Endothelial cell of umbilical vein (primary cell): Measurements from ENCODE around the gene LRRC27.

Source experiments
- EZH2 ChIP-seq: IDR thresholded peaks from 2 replicates; pipeline ENCODE4 v1.6.1; 2012; ENCODE audit warnings: borderline replicate concordance, low read depth, mild to moderate bottlenecking, moderate library complexity, low read length, inconsistent platforms; ENCODE audit not compliant: severe bottlenecking
- FOS ChIP-seq: IDR thresholded peaks from 2 replicates; pipeline ENCODE4 v1.6.1; 2011; ENCODE audit warnings: mild to moderate bottlenecking, low read length, moderate library complexity, borderline replicate concordance; ENCODE audit not compliant: insufficient read depth
- JUN ChIP-seq: IDR thresholded peaks from 2 replicates; pipeline ENCODE4 v1.6.1; 2011; ENCODE audit warnings: borderline replicate concordance, low read depth; ENCODE audit not compliant: insufficient read length, insufficient read depth
- POLR2A ChIP-seq: IDR thresholded peaks from 2 replicates; pipeline ENCODE4 v1.6.1; 2012; ENCODE audit warnings: low read depth, mild to moderate bottlenecking, control low read depth, low read length
- POLR2AphosphoS5 ChIP-seq: IDR thresholded peaks from 2 replicates; pipeline ENCODE4 v1.6.1; 2012; ENCODE audit warnings: low read depth, mild to moderate bottlenecking, control low read depth, low read length, moderate library complexity; ENCODE audit not compliant: insufficient read depth
- TF ChIP-seq, protein P1 (sequence below), 2 donors: IDR thresholded peaks; 1 replicate in 1 of 2; 2 replicates in 1 of 2; pipeline ENCODE4 v1.5.1; 2011; ENCODE audit warnings: low read length in 2 of 2, mild to moderate bottlenecking in 2 of 2, moderate library complexity in 2 of 2, control low read depth in 1 of 2, inconsistent platforms in 1 of 2, low read depth in 1 of 2; ENCODE audit not compliant: insufficient read depth in 1 of 2; ENCODE audit errors: extremely low read depth in 1 of 2
- TF ChIP-seq, protein P2 (sequence below): IDR thresholded peaks from 2 replicates; pipeline ENCODE4 v1.6.1; 2011; ENCODE audit not compliant: insufficient read depth, insufficient read length

GRCh38 chr10:132366499-132366898 lies 34.5 kb downstream of the LRRC27 start:
- TF ChIP-seq, protein P1, sequence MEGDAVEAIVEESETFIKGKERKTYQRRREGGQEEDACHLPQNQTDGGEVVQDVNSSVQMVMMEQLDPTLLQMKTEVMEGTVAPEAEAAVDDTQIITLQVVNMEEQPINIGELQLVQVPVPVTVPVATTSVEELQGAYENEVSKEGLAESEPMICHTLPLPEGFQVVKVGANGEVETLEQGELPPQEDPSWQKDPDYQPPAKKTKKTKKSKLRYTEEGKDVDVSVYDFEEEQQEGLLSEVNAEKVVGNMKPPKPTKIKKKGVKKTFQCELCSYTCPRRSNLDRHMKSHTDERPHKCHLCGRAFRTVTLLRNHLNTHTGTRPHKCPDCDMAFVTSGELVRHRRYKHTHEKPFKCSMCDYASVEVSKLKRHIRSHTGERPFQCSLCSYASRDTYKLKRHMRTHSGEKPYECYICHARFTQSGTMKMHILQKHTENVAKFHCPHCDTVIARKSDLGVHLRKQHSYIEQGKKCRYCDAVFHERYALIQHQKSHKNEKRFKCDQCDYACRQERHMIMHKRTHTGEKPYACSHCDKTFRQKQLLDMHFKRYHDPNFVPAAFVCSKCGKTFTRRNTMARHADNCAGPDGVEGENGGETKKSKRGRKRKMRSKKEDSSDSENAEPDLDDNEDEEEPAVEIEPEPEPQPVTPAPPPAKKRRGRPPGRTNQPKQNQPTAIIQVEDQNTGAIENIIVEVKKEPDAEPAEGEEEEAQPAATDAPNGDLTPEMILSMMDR (IDR thresholded peaks at IDR 0.05; ENCODE audit: extremely low read depth in 1 of 2, insufficient read depth in 1 of 2, low read depth in 1 of 2, low read length in 2 of 2), result no peak
- TF ChIP-seq POLR2AphosphoS5 (no peak), POLR2A (no peak), EZH2 (no peak), JUN (no peak), FOS (no peak)
- TF ChIP-seq, protein P2, sequence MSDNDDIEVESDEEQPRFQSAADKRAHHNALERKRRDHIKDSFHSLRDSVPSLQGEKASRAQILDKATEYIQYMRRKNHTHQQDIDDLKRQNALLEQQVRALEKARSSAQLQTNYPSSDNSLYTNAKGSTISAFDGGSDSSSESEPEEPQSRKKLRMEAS, result no peak
